Activated effector memory CD4-positive, alpha-beta T cell treated with anti-CD3 and anti-CD28 coated beads, Interleukin-2, amount 50 U/mL, for 16 hours (primary cell): ENCODE measurements around the gene ZBTB8OS.

Experiments
- DNase-seq: peaks from one replicate; pipeline ENCODE4 v3.0.0-alpha.2; 2020

The ZBTB8OS gene

GRCh38 chr1:32606565-32607371 lies 43.6 kb downstream of the ZBTB8OS start:
- no peak for DNase-seq

- DNase-seq = no peak
Observed at GRCh38 chr1:32605711-32606424, 44.5 kb downstream of the ZBTB8OS start.

GRCh38 chr1:32600034-32600433 lies 50.3 kb downstream of the ZBTB8OS start:
- DNase-seq = no peak

- DNase-seq = no peak
Observed at GRCh38 chr1:32592943-32593342, 57.4 kb downstream of the ZBTB8OS start.

- no peak for DNase-seq
Observed at GRCh38 chr1:32580348-32581017, 69.9 kb downstream of the ZBTB8OS start.
